Measurements from ENCODE around the gene MAG.

Gene MAG

DNA sequence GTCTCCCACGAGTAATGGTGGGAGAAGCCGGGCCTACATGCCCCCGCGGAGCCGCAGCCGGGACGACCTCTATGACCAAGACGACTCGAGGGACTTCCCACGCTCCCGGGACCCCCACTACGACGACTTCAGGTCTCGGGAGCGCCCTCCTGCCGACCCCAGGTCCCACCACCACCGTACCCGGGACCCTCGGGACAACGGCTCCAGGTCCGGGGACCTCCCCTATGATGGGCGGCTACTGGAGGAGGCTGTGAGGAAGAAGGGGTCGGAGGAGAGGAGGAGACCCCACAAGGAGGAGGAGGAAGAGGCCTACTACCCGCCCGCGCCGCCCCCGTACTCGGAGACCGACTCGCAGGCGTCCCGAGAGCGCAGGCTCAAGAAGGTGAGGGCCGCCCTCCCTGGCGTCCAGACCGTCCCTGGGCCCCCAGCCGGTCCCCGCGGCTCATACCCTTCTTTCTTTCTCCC is 24.6 kb upstream of the MAG start:
- peak overlapping the region; percentile 55 for H3K4me3 ChIP-seq (ENCODE audit: low read depth, low read length)
- H3K36me3 ChIP-seq (ENCODE audit: control insufficient read depth in 2 of 2, insufficient read depth in 1 of 2, low read length in 2 of 2), result peaks cover 48 to 58% of the 10 kb centered on the region in 2 experiments
- ChIA-PET POLR2A (interaction anchor here (0.6 to 4.7 kb wide), 9 partner anchors 10 to 735 kb away, joined by 3 to 23 read pairs (median 5); partner anchors contain the start of gene HAMP), CTCF (interaction anchor here (0.5 to 1.4 kb wide), 4 partner anchors 125 to 1747 kb away, joined by 3 to 4 read pairs (median 3); no protein-coding TSS in a partner anchor)
- H3K4me1 ChIP-seq (ENCODE audit: control insufficient read depth, insufficient read depth, low read length), result peaks cover 24% of the 10 kb centered on the region
- H3K9me3 ChIP-seq (ENCODE audit: control insufficient read depth, insufficient read depth, low read depth, low read length), result no peaks in the 10 kb centered on the region
- H3K27ac ChIP-seq (ENCODE audit: extremely low read depth, low read depth, low read length), result peak overlapping the region; percentile 100
- TF ChIP-seq ZNF223 (tag by site-specific recombination; IDR thresholded peaks at IDR 0.05), result peak; percentile 36; the same call in 1 of the 2 replicates
- TF ChIP-seq ZNF24 (tag by site-specific recombination; IDR thresholded peaks at IDR 0.05), result 0 out of 2 replicates have a peak, but pooled peaks have one; percentile 15
- TF ChIP-seq, protein P1, sequence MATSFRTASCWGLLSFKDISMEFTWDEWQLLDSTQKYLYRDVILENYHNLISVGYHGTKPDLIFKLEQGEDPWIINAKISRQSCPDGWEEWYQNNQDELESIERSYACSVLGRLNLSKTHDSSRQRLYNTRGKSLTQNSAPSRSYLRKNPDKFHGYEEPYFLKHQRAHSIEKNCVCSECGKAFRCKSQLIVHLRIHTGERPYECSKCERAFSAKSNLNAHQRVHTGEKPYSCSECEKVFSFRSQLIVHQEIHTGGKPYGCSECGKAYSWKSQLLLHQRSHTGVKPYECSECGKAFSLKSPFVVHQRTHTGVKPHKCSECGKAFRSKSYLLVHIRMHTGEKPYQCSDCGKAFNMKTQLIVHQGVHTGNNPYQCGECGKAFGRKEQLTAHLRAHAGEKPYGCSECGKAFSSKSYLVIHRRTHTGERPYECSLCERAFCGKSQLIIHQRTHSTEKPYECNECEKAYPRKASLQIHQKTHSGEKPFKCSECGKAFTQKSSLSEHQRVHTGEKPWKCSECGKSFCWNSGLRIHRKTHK (tag by site-specific recombination; IDR thresholded peaks at IDR 0.05), result no peak
- TF ChIP-seq ZNF707 (tag by site-specific recombination; IDR thresholded peaks at IDR 0.05), result no peak
- TF ChIP-seq ZFP37 (tag by site-specific recombination; IDR thresholded peaks at IDR 0.05), result peak; percentile 76
- TF ChIP-seq, protein P2, sequence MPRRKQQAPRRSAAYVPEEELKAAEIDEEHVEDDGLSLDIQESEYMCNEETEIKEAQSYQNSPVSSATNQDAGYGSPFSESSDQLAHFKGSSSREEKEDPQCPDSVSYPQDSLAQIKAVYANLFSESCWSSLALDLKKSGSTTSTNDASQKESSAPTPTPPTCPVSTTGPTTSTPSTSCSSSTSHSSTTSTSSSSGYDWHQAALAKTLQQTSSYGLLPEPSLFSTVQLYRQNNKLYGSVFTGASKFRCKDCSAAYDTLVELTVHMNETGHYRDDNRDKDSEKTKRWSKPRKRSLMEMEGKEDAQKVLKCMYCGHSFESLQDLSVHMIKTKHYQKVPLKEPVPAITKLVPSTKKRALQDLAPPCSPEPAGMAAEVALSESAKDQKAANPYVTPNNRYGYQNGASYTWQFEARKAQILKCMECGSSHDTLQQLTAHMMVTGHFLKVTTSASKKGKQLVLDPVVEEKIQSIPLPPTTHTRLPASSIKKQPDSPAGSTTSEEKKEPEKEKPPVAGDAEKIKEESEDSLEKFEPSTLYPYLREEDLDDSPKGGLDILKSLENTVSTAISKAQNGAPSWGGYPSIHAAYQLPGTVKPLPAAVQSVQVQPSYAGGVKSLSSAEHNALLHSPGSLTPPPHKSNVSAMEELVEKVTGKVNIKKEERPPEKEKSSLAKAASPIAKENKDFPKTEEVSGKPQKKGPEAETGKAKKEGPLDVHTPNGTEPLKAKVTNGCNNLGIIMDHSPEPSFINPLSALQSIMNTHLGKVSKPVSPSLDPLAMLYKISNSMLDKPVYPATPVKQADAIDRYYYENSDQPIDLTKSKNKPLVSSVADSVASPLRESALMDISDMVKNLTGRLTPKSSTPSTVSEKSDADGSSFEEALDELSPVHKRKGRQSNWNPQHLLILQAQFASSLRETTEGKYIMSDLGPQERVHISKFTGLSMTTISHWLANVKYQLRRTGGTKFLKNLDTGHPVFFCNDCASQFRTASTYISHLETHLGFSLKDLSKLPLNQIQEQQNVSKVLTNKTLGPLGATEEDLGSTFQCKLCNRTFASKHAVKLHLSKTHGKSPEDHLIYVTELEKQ (tag by site-specific recombination; IDR thresholded peaks at IDR 0.05; ENCODE audit: borderline replicate concordance), result no peak
- no peak for TF ChIP-seq SETDB1 (IDR thresholded peaks at IDR 0.05; ENCODE audit: insufficient read length, low read length)
- TF ChIP-seq ZNF324 (tag by site-specific recombination; IDR thresholded peaks at IDR 0.05), result no peak
- TF ChIP-seq ZNF629 (tag by site-specific recombination; IDR thresholded peaks at IDR 0.05), result no peak; the same call in 1 of the 2 replicates
- TF ChIP-seq ZNF501 (tag by site-specific recombination; IDR thresholded peaks at IDR 0.05), result peak; percentile 72; the same call in 1 of the 2 replicates
- peak; percentile 98 for TF ChIP-seq EGR2 (tag by site-specific recombination; IDR thresholded peaks at IDR 0.05; ENCODE audit: low read depth)
- TF ChIP-seq ZEB2 (tag by site-specific recombination; IDR thresholded peaks at IDR 0.05), result no peak
- no peak for TF ChIP-seq ZNF624 (tag by site-specific recombination; IDR thresholded peaks at IDR 0.05)
- TF ChIP-seq FEZF1 (tag by site-specific recombination; IDR thresholded peaks at IDR 0.05), result no peak
- TF ChIP-seq SCRT2 (tag by site-specific recombination; IDR thresholded peaks at IDR 0.05), result peak; percentile 34; the same call in 1 of the 2 replicates
- TF ChIP-seq, protein P3, sequence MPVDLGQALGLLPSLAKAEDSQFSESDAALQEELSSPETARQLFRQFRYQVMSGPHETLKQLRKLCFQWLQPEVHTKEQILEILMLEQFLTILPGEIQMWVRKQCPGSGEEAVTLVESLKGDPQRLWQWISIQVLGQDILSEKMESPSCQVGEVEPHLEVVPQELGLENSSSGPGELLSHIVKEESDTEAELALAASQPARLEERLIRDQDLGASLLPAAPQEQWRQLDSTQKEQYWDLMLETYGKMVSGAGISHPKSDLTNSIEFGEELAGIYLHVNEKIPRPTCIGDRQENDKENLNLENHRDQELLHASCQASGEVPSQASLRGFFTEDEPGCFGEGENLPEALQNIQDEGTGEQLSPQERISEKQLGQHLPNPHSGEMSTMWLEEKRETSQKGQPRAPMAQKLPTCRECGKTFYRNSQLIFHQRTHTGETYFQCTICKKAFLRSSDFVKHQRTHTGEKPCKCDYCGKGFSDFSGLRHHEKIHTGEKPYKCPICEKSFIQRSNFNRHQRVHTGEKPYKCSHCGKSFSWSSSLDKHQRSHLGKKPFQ (tag by site-specific recombination; IDR thresholded peaks at IDR 0.05), result no peak
- no peak for TF ChIP-seq ZFP3 (tag by site-specific recombination; IDR thresholded peaks at IDR 0.05; ENCODE audit: low read depth)
- no peak for TF ChIP-seq ZNF670 (tag by site-specific recombination; IDR thresholded peaks at IDR 0.05; ENCODE audit: low read depth)
- TF ChIP-seq, protein P4, sequence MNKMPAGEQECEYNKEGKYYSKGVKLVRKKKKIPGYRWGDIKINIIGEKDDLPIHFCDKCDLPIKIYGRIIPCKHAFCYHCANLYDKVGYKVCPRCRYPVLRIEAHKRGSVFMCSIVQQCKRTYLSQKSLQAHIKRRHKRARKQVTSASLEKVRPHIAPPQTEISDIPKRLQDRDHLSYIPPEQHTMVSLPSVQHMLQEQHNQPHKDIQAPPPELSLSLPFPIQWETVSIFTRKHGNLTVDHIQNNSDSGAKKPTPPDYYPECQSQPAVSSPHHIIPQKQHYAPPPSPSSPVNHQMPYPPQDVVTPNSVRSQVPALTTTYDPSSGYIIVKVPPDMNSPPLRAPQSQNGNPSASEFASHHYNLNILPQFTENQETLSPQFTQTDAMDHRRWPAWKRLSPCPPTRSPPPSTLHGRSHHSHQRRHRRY (tag by site-specific recombination; IDR thresholded peaks at IDR 0.05), result no peak; the same call in 1 of the 2 replicates
- no peak for TF ChIP-seq ZNF302 (tag by site-specific recombination; IDR thresholded peaks at IDR 0.05; ENCODE audit: low read depth)
- TF ChIP-seq ZNF658 (tag by site-specific recombination; IDR thresholded peaks at IDR 0.05), result no peak
- peak; percentile 45; the same call in 1 of the 2 replicates for TF ChIP-seq ZFP69B (tag by site-specific recombination; IDR thresholded peaks at IDR 0.05)
- TF ChIP-seq, protein P5, sequence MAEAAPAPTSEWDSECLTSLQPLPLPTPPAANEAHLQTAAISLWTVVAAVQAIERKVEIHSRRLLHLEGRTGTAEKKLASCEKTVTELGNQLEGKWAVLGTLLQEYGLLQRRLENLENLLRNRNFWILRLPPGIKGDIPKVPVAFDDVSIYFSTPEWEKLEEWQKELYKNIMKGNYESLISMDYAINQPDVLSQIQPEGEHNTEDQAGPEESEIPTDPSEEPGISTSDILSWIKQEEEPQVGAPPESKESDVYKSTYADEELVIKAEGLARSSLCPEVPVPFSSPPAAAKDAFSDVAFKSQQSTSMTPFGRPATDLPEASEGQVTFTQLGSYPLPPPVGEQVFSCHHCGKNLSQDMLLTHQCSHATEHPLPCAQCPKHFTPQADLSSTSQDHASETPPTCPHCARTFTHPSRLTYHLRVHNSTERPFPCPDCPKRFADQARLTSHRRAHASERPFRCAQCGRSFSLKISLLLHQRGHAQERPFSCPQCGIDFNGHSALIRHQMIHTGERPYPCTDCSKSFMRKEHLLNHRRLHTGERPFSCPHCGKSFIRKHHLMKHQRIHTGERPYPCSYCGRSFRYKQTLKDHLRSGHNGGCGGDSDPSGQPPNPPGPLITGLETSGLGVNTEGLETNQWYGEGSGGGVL (tag by site-specific recombination; IDR thresholded peaks at IDR 0.05), result no peak
- TF ChIP-seq, protein P6, sequence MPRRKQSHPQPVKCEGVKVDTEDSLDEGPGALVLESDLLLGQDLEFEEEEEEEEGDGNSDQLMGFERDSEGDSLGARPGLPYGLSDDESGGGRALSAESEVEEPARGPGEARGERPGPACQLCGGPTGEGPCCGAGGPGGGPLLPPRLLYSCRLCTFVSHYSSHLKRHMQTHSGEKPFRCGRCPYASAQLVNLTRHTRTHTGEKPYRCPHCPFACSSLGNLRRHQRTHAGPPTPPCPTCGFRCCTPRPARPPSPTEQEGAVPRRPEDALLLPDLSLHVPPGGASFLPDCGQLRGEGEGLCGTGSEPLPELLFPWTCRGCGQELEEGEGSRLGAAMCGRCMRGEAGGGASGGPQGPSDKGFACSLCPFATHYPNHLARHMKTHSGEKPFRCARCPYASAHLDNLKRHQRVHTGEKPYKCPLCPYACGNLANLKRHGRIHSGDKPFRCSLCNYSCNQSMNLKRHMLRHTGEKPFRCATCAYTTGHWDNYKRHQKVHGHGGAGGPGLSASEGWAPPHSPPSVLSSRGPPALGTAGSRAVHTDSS (tag by site-specific recombination; IDR thresholded peaks at IDR 0.05), result peak; percentile 66; the same call in 1 of the 2 replicates
- TF ChIP-seq ZNF121 (tag by site-specific recombination; IDR thresholded peaks at IDR 0.05), result no peak
- TF ChIP-seq, protein P7, sequence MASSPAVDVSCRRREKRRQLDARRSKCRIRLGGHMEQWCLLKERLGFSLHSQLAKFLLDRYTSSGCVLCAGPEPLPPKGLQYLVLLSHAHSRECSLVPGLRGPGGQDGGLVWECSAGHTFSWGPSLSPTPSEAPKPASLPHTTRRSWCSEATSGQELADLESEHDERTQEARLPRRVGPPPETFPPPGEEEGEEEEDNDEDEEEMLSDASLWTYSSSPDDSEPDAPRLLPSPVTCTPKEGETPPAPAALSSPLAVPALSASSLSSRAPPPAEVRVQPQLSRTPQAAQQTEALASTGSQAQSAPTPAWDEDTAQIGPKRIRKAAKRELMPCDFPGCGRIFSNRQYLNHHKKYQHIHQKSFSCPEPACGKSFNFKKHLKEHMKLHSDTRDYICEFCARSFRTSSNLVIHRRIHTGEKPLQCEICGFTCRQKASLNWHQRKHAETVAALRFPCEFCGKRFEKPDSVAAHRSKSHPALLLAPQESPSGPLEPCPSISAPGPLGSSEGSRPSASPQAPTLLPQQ (tag by site-specific recombination; IDR thresholded peaks at IDR 0.05), result 0 out of 2 replicates have a peak, but pooled peaks have one; percentile 49
